GM12891 (cell line): ENCODE results near the gene GSN.

ENCODE experiments used
- DNase-seq: peaks from one replicate; pipeline ENCODE4 v3.0.0; 2011; ENCODE audit warnings: low spot score; ENCODE audit not compliant: insufficient read length
- FAIRE-seq: peaks from 2 replicates; lab custom pipeline; 2011; peaks lifted over from hg19 to GRCh38; lab: Jason Lieb, UNC
- PAX5 ChIP-seq: IDR thresholded peaks from 2 replicates; pipeline ENCODE4 v1.6.1; 2011; ENCODE audit warnings: low read length, moderate library complexity, mild to moderate bottlenecking; ENCODE audit not compliant: insufficient read depth, severe bottlenecking
- POLR2A ChIP-seq: IDR thresholded peaks from 2 replicates; pipeline ENCODE4 v1.6.1; 2011; ENCODE audit warnings: low read depth, low read length, control low read depth
- POLR2AphosphoS5 ChIP-seq: IDR thresholded peaks from 2 replicates; pipeline ENCODE4 v1.6.1; 2011; ENCODE audit warnings: low read depth, low read length, control low read depth
- POU2F2 ChIP-seq: IDR thresholded peaks from 2 replicates; pipeline ENCODE4 v1.6.1; 2011; ENCODE audit warnings: low read depth, mild to moderate bottlenecking, control low read depth, low read length, moderate library complexity
- SPI1 ChIP-seq: IDR thresholded peaks from 2 replicates; pipeline ENCODE4 v1.6.1; 2011; ENCODE audit warnings: low read depth, low read length, control low read depth
- TAF1 ChIP-seq: IDR thresholded peaks from 2 replicates; pipeline ENCODE4 v1.6.1; 2011; ENCODE audit warnings: low read depth, low read length, control low read depth

Gene GSN

DNA sequence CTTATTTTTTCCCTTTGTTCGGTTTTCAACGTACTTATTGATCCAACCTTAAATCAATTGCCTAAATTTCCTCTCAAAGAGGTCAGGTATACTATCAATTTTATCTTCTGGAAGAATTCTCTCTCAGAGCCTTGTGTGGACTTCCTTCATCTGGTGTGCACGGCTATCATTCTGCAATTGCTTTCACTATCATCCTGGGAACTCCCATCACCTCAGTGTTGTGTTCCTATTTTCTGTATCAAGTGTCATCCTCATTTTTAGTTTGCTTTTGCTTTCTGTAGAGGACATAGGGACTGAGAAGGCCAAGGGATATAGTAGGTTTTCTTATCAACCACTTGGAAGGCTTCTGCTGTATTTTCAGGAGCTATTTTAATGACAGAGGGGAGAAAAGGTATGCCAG, 90.8 kb downstream of the GSN start:
- no peak for TF ChIP-seq POLR2A
- TF ChIP-seq POU2F2: no peak
- TF ChIP-seq TAF1: no peak
- no peak for TF ChIP-seq PAX5
- TF ChIP-seq POLR2AphosphoS5: no peak
- no peak for TF ChIP-seq SPI1
- no peak for FAIRE-seq
- DNase-seq: no peak

GRCh38 chr9:121359351-121360294, 91.7 kb downstream of the GSN start:
- no peak for DNase-seq
- no peak for FAIRE-seq
- no peak for TF ChIP-seq TAF1
- no peak for TF ChIP-seq POU2F2
- no peak for TF ChIP-seq POLR2A
- 0 out of 2 replicates have a peak, but pooled peaks have one; percentile 11 for TF ChIP-seq SPI1

- DNase-seq: no peak
- no peak for TF ChIP-seq TAF1
- no peak for TF ChIP-seq SPI1
- TF ChIP-seq POLR2A: no peak
- no peak for FAIRE-seq
Observed at GRCh38 chr9:121360601-121361374, 92.8 kb downstream of the GSN start.

DNA sequence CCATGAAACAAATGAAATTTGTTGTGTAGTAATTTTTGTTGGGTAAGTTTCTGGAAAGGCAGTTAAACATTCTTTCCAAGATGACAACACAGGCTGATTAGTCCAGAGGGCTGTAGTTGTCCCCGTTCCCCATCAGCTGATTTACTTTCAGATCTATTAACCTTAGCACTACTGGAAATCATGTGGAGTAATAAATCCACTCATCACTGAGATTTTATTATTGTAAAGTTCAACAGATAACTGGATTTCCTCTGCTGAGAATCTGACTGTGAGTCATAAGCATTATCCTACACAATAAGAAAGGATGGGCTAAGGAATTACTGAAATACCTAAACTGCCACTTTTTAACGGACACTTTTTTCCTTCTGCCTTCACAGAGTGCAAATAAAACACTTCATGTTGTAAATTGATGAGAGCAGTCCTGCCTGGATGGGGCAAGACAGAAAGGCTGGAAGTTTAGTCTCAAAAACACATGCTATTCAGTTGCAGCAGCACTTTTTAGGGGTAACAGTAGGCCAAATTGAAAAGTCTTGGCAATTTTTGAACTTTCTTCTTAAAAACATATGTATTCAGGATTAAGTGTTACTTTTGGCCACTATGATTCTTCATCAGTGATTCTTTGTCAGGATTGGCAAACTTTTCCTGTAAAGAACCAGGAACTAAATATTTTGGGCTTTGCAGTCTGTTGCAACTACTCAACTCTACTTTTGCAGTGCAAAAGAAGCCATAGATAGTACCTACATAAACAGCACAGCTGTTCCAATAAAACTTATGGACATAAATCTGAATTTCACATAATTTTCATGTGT, 95.1 kb downstream of the GSN start:
- DNase-seq: no peak
- no peak for TF ChIP-seq SPI1
- no peak for TF ChIP-seq PAX5
- TF ChIP-seq POLR2AphosphoS5: no peak
- no peak for TF ChIP-seq POU2F2
- no peak for TF ChIP-seq TAF1
- TF ChIP-seq POLR2A: no peak
- FAIRE-seq: no peak

DNA sequence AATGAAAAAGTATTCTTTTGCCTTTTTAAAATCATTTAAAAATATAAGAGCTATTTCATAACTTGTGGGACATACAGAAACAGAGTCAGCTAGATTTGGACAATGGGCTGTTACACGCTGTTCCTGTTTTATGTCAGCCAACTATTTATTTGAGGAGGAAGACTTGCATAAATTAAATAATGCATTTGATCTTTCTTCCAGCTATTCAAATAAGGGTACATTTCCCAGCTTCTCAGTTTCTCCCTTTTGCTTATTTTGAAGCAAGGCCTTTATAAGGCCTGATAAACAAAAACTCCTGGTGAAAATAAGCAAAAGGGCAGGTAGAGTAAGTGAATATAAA, 95.6 kb downstream of the GSN start:
- no peak for DNase-seq
- no peak for FAIRE-seq
- TF ChIP-seq PAX5 (no peak), POU2F2 (no peak), TAF1 (no peak), POLR2A (no peak), POLR2AphosphoS5 (no peak), SPI1 (no peak)

DNA sequence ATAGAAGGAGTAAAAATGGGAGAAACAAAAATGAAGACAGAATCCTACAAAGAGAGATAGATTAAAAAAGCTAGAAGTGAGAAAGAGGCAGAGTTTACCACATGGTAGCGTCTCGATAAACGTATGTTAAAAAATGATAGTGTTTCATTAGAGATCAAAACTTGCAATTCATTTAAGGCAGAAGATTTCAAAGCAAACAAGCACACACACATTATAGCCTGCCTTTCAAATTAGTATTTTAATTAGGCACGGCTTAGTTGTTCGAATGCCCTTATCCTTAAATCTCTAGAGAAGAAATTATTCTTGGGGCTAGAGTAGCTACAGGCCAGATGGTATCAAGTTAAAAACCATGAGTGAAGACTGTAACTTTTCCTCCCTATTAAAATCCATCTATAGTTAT, 96.1 kb downstream of the GSN start:
- no peak for FAIRE-seq
- TF ChIP-seq TAF1: no peak
- TF ChIP-seq SPI1: no peak
- TF ChIP-seq POLR2AphosphoS5: no peak
- no peak for TF ChIP-seq POLR2A
- no peak for TF ChIP-seq PAX5
- no peak for TF ChIP-seq POU2F2
- no peak for DNase-seq

GRCh38 chr9:121364886-121365285, 96.9 kb downstream of the GSN start:
- TF ChIP-seq SPI1 (no peak), POLR2A (no peak), POU2F2 (no peak), PAX5 (no peak), POLR2AphosphoS5 (no peak), TAF1 (no peak)
- DNase-seq (no peak), FAIRE-seq (no peak)

DNA sequence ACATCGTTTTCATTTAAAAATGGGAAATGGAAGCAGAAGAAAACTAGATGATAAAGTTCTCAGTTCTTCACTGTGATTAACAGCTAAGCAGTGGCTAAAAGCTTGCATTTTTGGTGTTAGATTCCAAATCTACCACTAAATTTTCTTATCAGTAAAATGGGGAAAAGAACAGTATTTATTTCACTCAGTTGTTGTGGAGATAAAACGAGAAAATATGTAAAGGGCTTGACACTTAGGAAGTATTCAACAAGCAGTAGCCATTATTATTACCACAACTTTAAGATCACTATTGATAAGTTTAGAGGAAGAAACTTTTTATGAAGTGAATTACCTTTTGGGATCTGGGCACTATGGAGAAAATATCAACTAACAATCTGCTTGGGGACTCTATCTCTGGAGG, 97.6 kb downstream of the GSN start:
- TF ChIP-seq SPI1 (no peak), POLR2A (no peak), POLR2AphosphoS5 (no peak), POU2F2 (no peak), PAX5 (no peak), TAF1 (no peak)
- DNase-seq (no peak), FAIRE-seq (no peak)

DNA sequence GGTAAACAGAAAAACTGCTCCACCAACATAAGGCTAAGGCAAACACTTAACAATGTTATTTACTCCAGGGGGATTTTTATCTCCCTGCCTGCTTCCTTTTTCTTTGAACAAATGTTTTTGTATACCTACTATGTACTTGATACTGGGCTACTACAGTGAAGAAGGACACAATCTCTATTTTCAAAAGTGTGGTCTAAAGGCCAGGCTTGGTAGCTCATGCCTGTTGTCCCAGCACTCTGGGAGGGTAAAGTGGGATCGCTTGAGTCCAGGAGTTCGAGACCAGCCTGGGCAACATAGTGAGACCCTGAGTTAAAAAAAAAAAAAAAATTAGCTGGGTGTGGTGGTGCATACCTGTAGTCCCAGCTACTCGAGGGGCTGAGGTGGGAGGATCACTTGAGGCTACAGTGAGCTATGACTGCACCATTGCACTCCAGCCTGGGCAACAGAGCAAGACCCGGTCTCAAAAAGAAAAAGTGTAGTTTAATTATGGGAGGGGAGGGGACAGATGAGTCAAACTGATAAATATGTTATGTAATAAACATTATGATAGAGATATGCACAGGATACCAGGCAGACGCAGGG, 98.7 kb downstream of the GSN start:
- TF ChIP-seq POLR2AphosphoS5: no peak
- TF ChIP-seq POLR2A: no peak
- TF ChIP-seq PAX5: no peak
- TF ChIP-seq TAF1: no peak
- TF ChIP-seq POU2F2: no peak
- no peak for TF ChIP-seq SPI1
- no peak for DNase-seq
- no peak for FAIRE-seq
